ENCODE data around the gene GOPC.

Gene GOPC

DNA sequence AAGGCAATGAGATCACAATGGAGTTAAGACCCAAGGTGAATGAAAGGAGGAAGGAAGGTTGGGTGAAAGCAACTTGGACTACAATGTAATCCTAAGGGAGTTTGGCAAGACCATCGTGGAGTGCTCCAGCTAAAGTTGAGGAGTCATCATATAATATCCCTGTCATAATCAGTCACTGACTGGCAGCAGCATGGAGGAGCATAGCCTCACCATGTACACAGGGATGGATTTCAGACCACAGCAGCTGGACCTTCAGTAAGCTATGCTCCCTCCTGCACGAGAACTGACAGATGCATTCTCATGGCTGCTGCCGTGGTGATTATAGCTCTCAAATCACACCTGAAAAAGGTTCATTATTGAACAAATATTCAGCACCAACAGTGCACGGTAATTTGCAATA is 43.0 kb downstream of the GOPC start:
- TF ChIP-seq, protein P1, sequence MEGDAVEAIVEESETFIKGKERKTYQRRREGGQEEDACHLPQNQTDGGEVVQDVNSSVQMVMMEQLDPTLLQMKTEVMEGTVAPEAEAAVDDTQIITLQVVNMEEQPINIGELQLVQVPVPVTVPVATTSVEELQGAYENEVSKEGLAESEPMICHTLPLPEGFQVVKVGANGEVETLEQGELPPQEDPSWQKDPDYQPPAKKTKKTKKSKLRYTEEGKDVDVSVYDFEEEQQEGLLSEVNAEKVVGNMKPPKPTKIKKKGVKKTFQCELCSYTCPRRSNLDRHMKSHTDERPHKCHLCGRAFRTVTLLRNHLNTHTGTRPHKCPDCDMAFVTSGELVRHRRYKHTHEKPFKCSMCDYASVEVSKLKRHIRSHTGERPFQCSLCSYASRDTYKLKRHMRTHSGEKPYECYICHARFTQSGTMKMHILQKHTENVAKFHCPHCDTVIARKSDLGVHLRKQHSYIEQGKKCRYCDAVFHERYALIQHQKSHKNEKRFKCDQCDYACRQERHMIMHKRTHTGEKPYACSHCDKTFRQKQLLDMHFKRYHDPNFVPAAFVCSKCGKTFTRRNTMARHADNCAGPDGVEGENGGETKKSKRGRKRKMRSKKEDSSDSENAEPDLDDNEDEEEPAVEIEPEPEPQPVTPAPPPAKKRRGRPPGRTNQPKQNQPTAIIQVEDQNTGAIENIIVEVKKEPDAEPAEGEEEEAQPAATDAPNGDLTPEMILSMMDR (IDR thresholded peaks at IDR 0.05; ENCODE audit: extremely low read depth, insufficient read depth, missing control alignments): no peak
- in situ Hi-C loops (cut with MboI; ENCODE audit: low pct_unique_long_range_greater_than_20kb, low sequenced_read_pairs, unreplicated experiment): loop anchor here (10.0 kb wide), 1 partner anchor 114 kb away; no protein-coding TSS in a partner anchor
- no peak for DNase-seq (ENCODE audit: low spot score)

DNA sequence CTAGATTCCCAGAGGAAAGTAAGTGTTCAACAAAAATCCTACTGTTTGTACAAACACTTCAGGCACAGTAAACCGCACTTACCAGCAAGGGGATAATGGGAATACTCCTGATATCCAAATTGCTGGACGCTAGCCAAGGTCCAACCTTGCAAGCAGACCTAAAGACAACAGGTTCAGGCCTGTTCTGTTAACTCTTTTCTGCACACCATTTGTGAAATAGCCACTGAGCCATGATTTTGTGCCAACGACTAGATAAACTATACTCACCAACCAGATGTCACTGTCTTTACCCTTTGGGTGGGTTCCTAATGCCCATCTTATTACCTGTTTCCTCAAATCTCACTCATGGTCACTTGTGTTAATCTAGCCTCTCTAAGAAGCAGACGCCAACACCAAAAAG is 43.5 kb downstream of the GOPC start:
- no peak for DNase-seq (ENCODE audit: low spot score)
- in situ Hi-C loops (cut with MboI; ENCODE audit: low pct_unique_long_range_greater_than_20kb, low sequenced_read_pairs, unreplicated experiment): loop anchor here (10.0 kb wide), 1 partner anchor 114 kb away; no protein-coding TSS in a partner anchor
- TF ChIP-seq, protein P1 (IDR thresholded peaks at IDR 0.05; ENCODE audit: extremely low read depth, insufficient read depth, missing control alignments): no peak

DNA sequence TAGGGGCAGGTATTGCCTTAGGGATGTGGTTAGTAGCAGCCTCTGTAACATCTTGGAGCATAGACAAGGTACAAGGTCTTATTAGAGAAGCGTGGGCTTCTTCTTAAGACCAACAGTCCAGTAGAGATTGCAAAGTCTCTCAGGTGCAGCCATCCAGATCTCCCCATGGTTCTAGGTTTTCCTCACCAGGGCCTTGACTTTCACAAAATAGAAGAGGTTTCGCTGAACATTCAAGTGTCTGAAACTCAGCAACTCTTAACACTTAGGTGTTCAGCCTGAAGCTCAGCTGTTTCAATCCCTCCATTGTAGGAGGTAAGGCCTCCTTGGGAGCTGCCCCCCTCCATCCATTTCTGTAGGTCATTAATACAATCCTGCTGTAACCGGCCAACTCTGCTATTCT is 44.4 kb downstream of the GOPC start:
- in situ Hi-C loops (cut with MboI; ENCODE audit: low pct_unique_long_range_greater_than_20kb, low sequenced_read_pairs, unreplicated experiment): loop anchor here (10.0 kb wide), 1 partner anchor 113 kb away; no protein-coding TSS in a partner anchor
- no peak for DNase-seq (ENCODE audit: low spot score)
- TF ChIP-seq, protein P1 (IDR thresholded peaks at IDR 0.05; ENCODE audit: extremely low read depth, insufficient read depth, missing control alignments): no peak

DNA sequence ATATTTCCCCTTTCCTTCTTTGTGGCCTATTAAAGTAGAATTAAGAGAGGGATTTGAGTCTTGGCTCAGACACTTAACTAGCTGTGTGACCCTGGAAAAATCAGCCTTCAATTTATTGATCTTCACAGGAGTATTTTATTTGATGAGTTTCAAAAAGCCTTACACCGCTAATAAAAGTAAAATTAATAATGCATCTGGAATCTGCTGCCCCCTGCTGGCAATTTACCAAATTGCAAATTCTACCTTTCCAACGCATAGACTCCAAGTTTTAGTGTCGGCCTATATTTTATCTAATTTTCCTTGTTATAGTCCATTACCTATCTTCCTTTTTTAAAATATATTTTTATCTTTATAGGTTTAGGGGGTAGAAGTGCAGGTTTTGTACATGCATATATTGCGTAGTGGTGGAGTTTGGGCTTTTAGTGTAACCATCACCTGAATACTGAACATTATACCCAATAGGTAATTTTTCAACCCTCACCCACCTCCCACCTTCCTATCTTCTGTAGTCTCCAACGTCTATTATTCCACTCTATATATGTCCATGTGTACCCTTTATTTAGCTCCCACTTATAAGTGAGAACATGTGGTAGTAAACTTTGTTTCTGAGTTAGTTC is 46.3 kb downstream of the GOPC start:
- in situ Hi-C loops (cut with MboI; ENCODE audit: low pct_unique_long_range_greater_than_20kb, low sequenced_read_pairs, unreplicated experiment): loop anchor here (10.0 kb wide), 1 partner anchor 111 kb away; no protein-coding TSS in a partner anchor
- no peak for DNase-seq (ENCODE audit: low spot score)
- TF ChIP-seq, protein P1 (IDR thresholded peaks at IDR 0.05; ENCODE audit: extremely low read depth, insufficient read depth, missing control alignments): peak; percentile 65

DNA sequence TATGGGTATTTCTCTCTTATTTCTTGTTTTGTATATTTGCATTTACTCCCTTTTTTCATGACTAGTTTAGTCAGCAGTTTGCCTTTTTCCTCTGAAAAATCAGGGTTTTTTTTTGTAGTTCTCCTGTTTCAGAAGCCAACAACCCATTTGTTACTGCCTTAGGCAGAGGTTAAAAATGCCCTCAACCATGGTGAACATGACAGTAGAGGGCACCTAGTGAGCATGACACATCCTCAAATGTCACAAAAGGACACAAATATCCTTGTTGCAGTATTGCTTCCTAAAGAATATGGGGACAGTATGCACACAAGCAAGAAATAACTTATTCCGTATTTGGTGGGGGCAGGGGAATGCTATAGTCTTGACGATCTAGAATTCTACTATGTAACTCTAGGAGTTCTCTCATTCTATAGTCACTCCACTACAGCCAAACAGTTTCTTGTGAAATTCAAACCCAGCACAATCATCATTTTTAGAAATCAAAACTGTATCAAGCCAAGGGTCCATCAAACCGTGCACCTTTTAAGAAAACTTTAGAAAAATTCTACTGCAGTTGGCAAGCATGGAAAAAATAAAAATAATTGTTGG is 47.0 kb downstream of the GOPC start:
- no peak for DNase-seq (ENCODE audit: low spot score)
- in situ Hi-C loops (cut with MboI; ENCODE audit: low pct_unique_long_range_greater_than_20kb, low sequenced_read_pairs, unreplicated experiment): loop anchor here (10.0 kb wide), 1 partner anchor 111 kb away; no protein-coding TSS in a partner anchor
- TF ChIP-seq, protein P1 (IDR thresholded peaks at IDR 0.05; ENCODE audit: extremely low read depth, insufficient read depth, missing control alignments): no peak

DNA sequence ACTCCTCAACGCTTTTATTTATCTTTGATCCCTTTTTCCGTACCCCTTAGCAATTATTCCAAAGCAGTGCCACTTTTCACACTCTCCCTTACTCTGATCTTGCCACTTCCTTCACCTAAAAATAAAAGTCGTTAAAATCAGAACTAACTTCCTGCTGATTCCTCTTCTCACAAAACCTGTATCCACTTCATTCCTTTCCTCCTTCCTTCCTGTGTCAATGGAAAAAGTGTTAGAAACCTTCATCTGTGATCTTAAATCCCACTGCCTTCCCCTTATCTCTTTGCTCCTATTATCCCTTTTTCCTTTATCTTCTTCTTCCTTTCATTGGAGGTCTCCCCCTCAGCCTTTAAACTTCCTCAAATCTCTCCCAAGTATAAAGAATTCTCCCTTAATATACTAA is 49.2 kb downstream of the GOPC start:
- TF ChIP-seq, protein P1 (IDR thresholded peaks at IDR 0.05; ENCODE audit: extremely low read depth, insufficient read depth, missing control alignments): no peak
- no peak for DNase-seq (ENCODE audit: low spot score)
- in situ Hi-C loops (cut with MboI; ENCODE audit: low pct_unique_long_range_greater_than_20kb, low sequenced_read_pairs, unreplicated experiment): loop anchor here (10.0 kb wide), 1 partner anchor 108 kb away; no protein-coding TSS in a partner anchor
